ENCODE measurements around the gene STRN4.

Gene STRN4

GRCh38 chr19:46696866-46697203 is 49.4 kb downstream of the STRN4 start:
- no peak for ATAC-seq
- TF ChIP-seq ZFP3 (CRISPR knock-in tag; IDR thresholded peaks at IDR 0.05): no peak
- no peak for TF ChIP-seq GLIS3 (CRISPR knock-in tag; IDR thresholded peaks at IDR 0.05)
- no peak for TF ChIP-seq TCF4 (CRISPR knock-in tag; IDR thresholded peaks at IDR 0.05; ENCODE audit: borderline replicate concordance)
- no peak for TF ChIP-seq RARB (CRISPR knock-in tag; IDR thresholded peaks at IDR 0.05)
- no peak for TF ChIP-seq BACH2 (CRISPR knock-in tag; IDR thresholded peaks at IDR 0.05; ENCODE audit: borderline replicate concordance)
- no peak for TF ChIP-seq ZFP30 (CRISPR knock-in tag; IDR thresholded peaks at IDR 0.05)
- TF ChIP-seq POU6F1 (CRISPR knock-in tag; IDR thresholded peaks at IDR 0.05; ENCODE audit: borderline replicate concordance, low read depth): no peak
- TF ChIP-seq OSR1 (CRISPR knock-in tag; IDR thresholded peaks at IDR 0.05): no peak
- TF ChIP-seq PATZ1 (CRISPR knock-in tag; IDR thresholded peaks at IDR 0.05; ENCODE audit: borderline replicate concordance): no peak
- no peak for TF ChIP-seq TOX (CRISPR knock-in tag; IDR thresholded peaks at IDR 0.05; ENCODE audit: borderline replicate concordance)
- no peak for TF ChIP-seq ISL1 (CRISPR knock-in tag; IDR thresholded peaks at IDR 0.05)
- no peak for TF ChIP-seq TSHZ2 (CRISPR knock-in tag; IDR thresholded peaks at IDR 0.05)
- no peak for TF ChIP-seq CSDC2 (CRISPR knock-in tag; IDR thresholded peaks at IDR 0.05)

- ATAC-seq: no peak
- TF ChIP-seq ZFP30 (CRISPR knock-in tag; IDR thresholded peaks at IDR 0.05): no peak
- TF ChIP-seq TCF4 (CRISPR knock-in tag; IDR thresholded peaks at IDR 0.05; ENCODE audit: borderline replicate concordance): no peak
- TF ChIP-seq BACH2 (CRISPR knock-in tag; IDR thresholded peaks at IDR 0.05; ENCODE audit: borderline replicate concordance): no peak
- no peak for TF ChIP-seq CSDC2 (CRISPR knock-in tag; IDR thresholded peaks at IDR 0.05)
- TF ChIP-seq GLIS3 (CRISPR knock-in tag; IDR thresholded peaks at IDR 0.05): no peak
- no peak for TF ChIP-seq ZC3H10 (CRISPR knock-in tag; IDR thresholded peaks at IDR 0.05)
- no peak for TF ChIP-seq ISL1 (CRISPR knock-in tag; IDR thresholded peaks at IDR 0.05)
- TF ChIP-seq ZNF8 (CRISPR knock-in tag; IDR thresholded peaks at IDR 0.05): no peak
- no peak for TF ChIP-seq ZNF565 (CRISPR knock-in tag; conservative IDR thresholded peaks at IDR 0.05; ENCODE audit: low read depth)
- TF ChIP-seq PATZ1 (CRISPR knock-in tag; IDR thresholded peaks at IDR 0.05; ENCODE audit: borderline replicate concordance): no peak
These were observed 50.2 kb downstream of the STRN4 start for GRCh38 chr19:46696052-46696451.

GRCh38 chr19:46693760-46694159 is 52.5 kb downstream of the STRN4 start:
- ATAC-seq: no peak
- TF ChIP-seq ZFP30 (CRISPR knock-in tag; IDR thresholded peaks at IDR 0.05): no peak
- TF ChIP-seq OSR1 (CRISPR knock-in tag; IDR thresholded peaks at IDR 0.05): no peak
- TF ChIP-seq CREB5 (CRISPR knock-in tag; IDR thresholded peaks at IDR 0.05; ENCODE audit: low read depth): no peak
- TF ChIP-seq POU6F1 (CRISPR knock-in tag; IDR thresholded peaks at IDR 0.05; ENCODE audit: borderline replicate concordance, low read depth): no peak
- no peak for TF ChIP-seq ZFP3 (CRISPR knock-in tag; IDR thresholded peaks at IDR 0.05)
- TF ChIP-seq ZNF565 (CRISPR knock-in tag; conservative IDR thresholded peaks at IDR 0.05; ENCODE audit: low read depth): no peak
- no peak for TF ChIP-seq PPARA (CRISPR knock-in tag; IDR thresholded peaks at IDR 0.05; ENCODE audit: borderline replicate concordance)

All from SK-N-SH treated with all-trans-retinoic acid at 6 μM for 48 hours (cell line).